Endothelial cell of umbilical vein (primary cell): ENCODE measurements around the gene DNAL1. TPM values are rescaled to one million over a fixed set of nuclear protein-coding genes. Genes with fewer than 3 reads are reported as not detected.
A peak's percentile ranks its signal among the peaks of the same experiment; 100 is the strongest.

ENCODE experiments used
- BruUV-seq: library from RNA; stranded (reverse); fragments of 400-500 nt; replicated peaks from 2 replicates; lab custom pipeline; 2021; lab: Mats Ljungman, UMichigan
- CTCF ChIA-PET: fragments of 300-600, 350-600 bp; sonication (Branson Sonifier 250); formaldehyde crosslinking; loops from one replicate; lab custom pipeline; 2021; ENCODE audit warnings: antibody characterized with exemption, inconsistent platforms; lab: Charles Lee
- POLR2A ChIA-PET: fragments of 300-600, 350-600 bp; sonication (Branson Sonifier 250); formaldehyde crosslinking; loops from one replicate; lab custom pipeline; 2021; ENCODE audit warnings: antibody characterized with exemption, inconsistent platforms; lab: Charles Lee
- DNase-seq: peaks from one replicate; pipeline ENCODE4 v3.0.0-alpha.2; 2011; ENCODE audit warnings: low read depth, low spot score
- FAIRE-seq: peaks from 2 replicates; lab custom pipeline; 2011; peaks lifted over from hg19 to GRCh38; lab: Jason Lieb, UNC
- H2AFZ ChIP-seq: 2 replicates; pipeline ENCODE4 v1.6.0; 2012; ENCODE audit warnings: low read depth, low read length, control low read depth, inconsistent platforms
- H3K27ac ChIP-seq: 2 replicates; pipeline ENCODE4 v1.5.1; 2011; ENCODE audit warnings: low read depth, mild to moderate bottlenecking, control low read depth, low read length, moderate library complexity; ENCODE audit not compliant: insufficient read depth
- H3K27me3 ChIP-seq, 2 experiments: 2 replicates each; pipeline versions ENCODE4 v1.6.0 to v1.6.1; 2011; ENCODE audit warnings: low read length in 2 of 2, mixed read lengths in 1 of 2; ENCODE audit not compliant: control insufficient read depth in 2 of 2, insufficient read depth in 2 of 2
- H3K36me3 ChIP-seq, 2 experiments: 2 replicates in 1 of 2; 3 replicates in 1 of 2; pipeline ENCODE4 v1.5.1; 2011; ENCODE audit warnings: low read length in 2 of 2, mild to moderate bottlenecking in 1 of 2, moderate library complexity in 1 of 2; ENCODE audit not compliant: control insufficient read depth in 2 of 2, insufficient read depth in 2 of 2; ENCODE audit errors: extremely low read depth in 1 of 2
- H3K4me1 ChIP-seq: 3 replicates; pipeline ENCODE4 v1.5.1; 2011; ENCODE audit warnings: mild to moderate bottlenecking, low read length; ENCODE audit not compliant: control insufficient read depth, insufficient read depth; ENCODE audit errors: extremely low read depth
- H3K4me2 ChIP-seq: 2 replicates; pipeline ENCODE4 v1.6.1; 2011; ENCODE audit warnings: low read length, control low read depth, mixed read lengths; ENCODE audit not compliant: insufficient read depth
- H3K4me3 ChIP-seq, 3 experiments: fragments of 200-600 bp in 1 of 3; sonication (generic), shearing (Covaris generic) in 1 of 3; replicated peaks in 1 of 3; 2 replicates each; pipeline ENCODE4 v1.5.1; 2011 to 2016; ENCODE audit warnings: control low read depth in 3 of 3, low read length in 3 of 3, mild to moderate bottlenecking in 2 of 3, inconsistent platforms in 1 of 3, low read depth in 1 of 3, moderate library complexity in 1 of 3; ENCODE audit not compliant: insufficient read depth in 1 of 3
- H3K79me2 ChIP-seq: 2 replicates; pipeline ENCODE4 v1.6.0; 2012; ENCODE audit warnings: low read length, inconsistent platforms; ENCODE audit not compliant: control insufficient read depth, insufficient read depth
- H3K9ac ChIP-seq: replicated peaks from 2 replicates; pipeline ENCODE3; 2011; ENCODE audit warnings: low read length, control low read depth; ENCODE audit not compliant: insufficient read depth; ENCODE audit errors: extremely low read depth
- H3K9me1 ChIP-seq: replicated peaks from 3 replicates; pipeline ENCODE4 v1.6.0; 2011; ENCODE audit warnings: mild to moderate bottlenecking, low read length; ENCODE audit not compliant: control insufficient read depth, insufficient read depth; ENCODE audit errors: extremely low read depth
- H3K9me3 ChIP-seq: replicated peaks from 2 replicates; pipeline ENCODE4 v1.5.1; 2012; ENCODE audit warnings: low read length, inconsistent platforms; ENCODE audit not compliant: control insufficient read depth, insufficient read depth
- H4K20me1 ChIP-seq: replicated peaks from 2 replicates; pipeline ENCODE3; 2011; ENCODE audit warnings: mild to moderate bottlenecking, low read length; ENCODE audit not compliant: control insufficient read depth, insufficient read depth; ENCODE audit errors: extremely low read depth
- EZH2 ChIP-seq: IDR thresholded peaks from 2 replicates; pipeline ENCODE4 v1.6.1; 2012; ENCODE audit warnings: borderline replicate concordance, low read depth, mild to moderate bottlenecking, moderate library complexity, low read length, inconsistent platforms; ENCODE audit not compliant: severe bottlenecking
- FOS ChIP-seq: IDR thresholded peaks from 2 replicates; pipeline ENCODE4 v1.6.1; 2011; ENCODE audit warnings: mild to moderate bottlenecking, low read length, moderate library complexity, borderline replicate concordance; ENCODE audit not compliant: insufficient read depth
- GATA2 ChIP-seq: IDR thresholded peaks from 2 replicates; pipeline ENCODE4 v1.7.0; 2011; ENCODE audit warnings: low read depth, mild to moderate bottlenecking, moderate library complexity, mixed read lengths, low read length; ENCODE audit not compliant: insufficient read length, insufficient read depth
- JUN ChIP-seq: IDR thresholded peaks from 2 replicates; pipeline ENCODE4 v1.6.1; 2011; ENCODE audit warnings: borderline replicate concordance, low read depth; ENCODE audit not compliant: insufficient read length, insufficient read depth
- MYC ChIP-seq: IDR thresholded peaks from one replicate; pipeline ENCODE4 v1.6.1; 2011; ENCODE audit warnings: mild to moderate bottlenecking, low read depth, low read length
- POLR2A ChIP-seq: IDR thresholded peaks from 2 replicates; pipeline ENCODE4 v1.6.1; 2012; ENCODE audit warnings: low read depth, mild to moderate bottlenecking, control low read depth, low read length
- POLR2AphosphoS5 ChIP-seq: IDR thresholded peaks from 2 replicates; pipeline ENCODE4 v1.6.1; 2012; ENCODE audit warnings: low read depth, mild to moderate bottlenecking, control low read depth, low read length, moderate library complexity; ENCODE audit not compliant: insufficient read depth
- dilution Hi-C: fragments of 300-500 bp; cut with MboI; formaldehyde crosslinking; loops from one replicate; pipeline ENCODE4 v1.15.0; 2019; ENCODE audit warnings: low sequenced_read_pairs; ENCODE audit not compliant: extremely low pct_ligation_motif_present
- intact Hi-C: fragments of 100-400 bp; cut with micrococcal nuclease; formaldehyde crosslinking; loops from one replicate; pipeline ENCODE4 v1.10.0; 2022
- polyA plus RNA-seq, 4 experiments: library from polyadenylated mRNA; depleted of rRNA in 3 of 4; stranded (reverse) in 3 of 4; unstranded in 1 of 4; fragments of >200 nt; gene quantifications; 2 replicates each; pipeline versions ENCODE4 v1.2.1 to v1.2.3, GENCODE V29; 2011 to 2012; ENCODE audit warnings: missing spikeins in 1 of 4
- total RNA-seq: library from RNA; stranded (reverse); gene quantifications from 2 replicates; pipeline ENCODE4 v1.2.3, GENCODE V29; 2021
- TF ChIP-seq, protein P1 (sequence below), 2 donors: IDR thresholded peaks; 1 replicate in 1 of 2; 2 replicates in 1 of 2; pipeline ENCODE4 v1.5.1; 2011; ENCODE audit warnings: low read length in 2 of 2, mild to moderate bottlenecking in 2 of 2, moderate library complexity in 2 of 2, control low read depth in 1 of 2, inconsistent platforms in 1 of 2, low read depth in 1 of 2; ENCODE audit not compliant: insufficient read depth in 1 of 2; ENCODE audit errors: extremely low read depth in 1 of 2
- TF ChIP-seq, protein P2 (sequence below): IDR thresholded peaks from 2 replicates; pipeline ENCODE4 v1.6.1; 2011; ENCODE audit not compliant: insufficient read depth, insufficient read length

DNAL1 gene
- total and polyA plus RNA-seq, 2 donors (not counting 3 experiments of a cell fraction or from before 2014, with no cell fraction given) = 2.4 to 15.3 TPM

DNA sequence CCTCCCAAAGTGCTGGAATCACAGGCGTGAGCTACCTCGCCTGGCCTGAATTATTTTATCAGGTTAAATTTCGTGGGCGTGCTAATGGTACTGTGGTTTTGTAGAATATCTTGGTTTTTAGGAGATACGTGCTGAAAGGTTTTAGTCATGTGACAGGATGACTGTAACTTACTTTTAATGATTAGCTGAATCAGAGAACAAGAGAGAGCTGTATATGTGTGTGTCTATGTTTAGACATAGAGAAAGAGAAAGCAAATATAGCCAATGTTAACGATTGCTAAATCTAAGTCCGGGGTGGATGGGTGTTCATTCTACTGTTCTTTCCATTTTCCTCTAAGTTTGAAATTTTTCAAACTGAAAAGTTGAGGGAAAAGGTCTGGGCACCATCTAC lies 78.6 kb downstream of the DNAL1 start:
- dilution Hi-C loops (no loop called here), intact Hi-C loops (no loop called here)
- Histone ChIP-seq H3K9me3 (no peaks in the 10 kb centered on the region), H3K79me2 (peaks cover 13% of the 10 kb centered on the region), H3K36me3 (peaks cover 45 to 47% of the 10 kb centered on the region in 2 experiments), H3K27me3 (no peaks in the 10 kb centered on the region), H3K4me1 (peaks cover 45% of the 10 kb centered on the region), H2AFZ (no peak overlapping the region), H3K27ac (peak overlapping the region; percentile 98), H3K9ac (peak overlapping the region; percentile 35), H4K20me1 (no peaks in the 10 kb centered on the region), H3K4me3 (no peak overlapping the region), H3K4me2 (peak overlapping the region; percentile 17), H3K9me1 (no peaks in the 10 kb centered on the region)
- ChIA-PET POLR2A (interaction anchor here (1.2 to 1.3 kb wide), 2 partner anchors 9 to 164 kb away, joined by 3 to 5 read pairs; partner anchors contain the start of genes PNMA1 and ZNF410), CTCF (interaction anchor here (0.7 to 12.5 kb wide), 16 partner anchors 10 to 213 kb away, joined by 3 to 245 read pairs (median 4); partner anchors contain the start of genes PNMA1 and ZNF410)
- DNase-seq (no peak), FAIRE-seq (no peak)
- no TSS peak for BruUV-seq
- TF ChIP-seq JUN (no peak), POLR2AphosphoS5 (no peak), EZH2 (no peak), POLR2A (no peak), MYC (no peak), GATA2 (no peak), FOS (no peak)
- TF ChIP-seq, protein P1, sequence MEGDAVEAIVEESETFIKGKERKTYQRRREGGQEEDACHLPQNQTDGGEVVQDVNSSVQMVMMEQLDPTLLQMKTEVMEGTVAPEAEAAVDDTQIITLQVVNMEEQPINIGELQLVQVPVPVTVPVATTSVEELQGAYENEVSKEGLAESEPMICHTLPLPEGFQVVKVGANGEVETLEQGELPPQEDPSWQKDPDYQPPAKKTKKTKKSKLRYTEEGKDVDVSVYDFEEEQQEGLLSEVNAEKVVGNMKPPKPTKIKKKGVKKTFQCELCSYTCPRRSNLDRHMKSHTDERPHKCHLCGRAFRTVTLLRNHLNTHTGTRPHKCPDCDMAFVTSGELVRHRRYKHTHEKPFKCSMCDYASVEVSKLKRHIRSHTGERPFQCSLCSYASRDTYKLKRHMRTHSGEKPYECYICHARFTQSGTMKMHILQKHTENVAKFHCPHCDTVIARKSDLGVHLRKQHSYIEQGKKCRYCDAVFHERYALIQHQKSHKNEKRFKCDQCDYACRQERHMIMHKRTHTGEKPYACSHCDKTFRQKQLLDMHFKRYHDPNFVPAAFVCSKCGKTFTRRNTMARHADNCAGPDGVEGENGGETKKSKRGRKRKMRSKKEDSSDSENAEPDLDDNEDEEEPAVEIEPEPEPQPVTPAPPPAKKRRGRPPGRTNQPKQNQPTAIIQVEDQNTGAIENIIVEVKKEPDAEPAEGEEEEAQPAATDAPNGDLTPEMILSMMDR (IDR thresholded peaks at IDR 0.05; ENCODE audit: extremely low read depth in 1 of 2, insufficient read depth in 1 of 2, low read depth in 1 of 2, low read length in 2 of 2) = no peak
- TF ChIP-seq, protein P2, sequence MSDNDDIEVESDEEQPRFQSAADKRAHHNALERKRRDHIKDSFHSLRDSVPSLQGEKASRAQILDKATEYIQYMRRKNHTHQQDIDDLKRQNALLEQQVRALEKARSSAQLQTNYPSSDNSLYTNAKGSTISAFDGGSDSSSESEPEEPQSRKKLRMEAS = no peak
